GM19467 (cell line): ENCODE measurements around the gene CBFA2T3.
"Not testable (repeated sequence)": the region's sequence is repeated elsewhere in the genome, so short reads cannot be mapped to it uniquely, and the experiment has no call there.

Experiments used
- ATAC-seq: cut with Tn5 transposase; IDR thresholded peaks from one replicate; pipeline ENCODE4 v1.9.1; 2021; ENCODE audit warnings: mild to moderate bottlenecking, moderate library complexity; ENCODE audit not compliant: unreplicated experiment

The CBFA2T3 gene

GRCh38 chr16:89013111-89013510, 36.1 kb upstream of the CBFA2T3 start:
- no peak for ATAC-seq

- ATAC-seq, result no peak
These were observed 35.6 kb upstream of the CBFA2T3 start for GRCh38 chr16:89012622-89012995.

DNA sequence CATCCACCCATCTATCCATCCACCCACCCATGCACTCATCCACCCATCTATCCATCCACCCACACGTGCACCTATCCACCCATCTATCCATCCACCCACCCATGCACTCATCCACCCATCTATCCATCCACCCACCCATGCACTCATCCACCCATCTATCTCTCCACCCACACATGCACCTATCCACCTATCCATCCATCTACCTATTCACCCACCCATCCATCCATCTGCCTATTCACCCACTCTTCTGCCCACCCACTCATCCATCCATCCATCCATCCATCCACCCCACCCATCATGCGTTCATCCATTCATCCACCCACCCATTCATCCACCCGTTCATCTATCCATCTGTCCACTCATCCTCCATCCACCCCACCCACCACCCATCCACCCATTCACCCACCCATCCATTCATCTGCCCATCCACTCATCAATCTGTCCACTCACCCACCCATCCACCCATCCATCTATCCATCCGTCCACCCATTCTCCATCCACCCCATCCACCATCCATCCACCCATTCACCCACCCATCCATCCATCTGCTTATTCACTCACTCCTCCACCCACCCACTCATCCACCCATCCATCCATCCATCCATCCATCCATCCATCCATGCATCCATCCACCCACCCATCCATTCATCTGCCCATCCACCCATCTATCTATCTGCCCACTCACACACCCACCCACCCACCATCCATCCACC, 35.1 kb upstream of the CBFA2T3 start:
- no peak for ATAC-seq

- no peak for ATAC-seq
These were observed 33.4 kb upstream of the CBFA2T3 start for GRCh38 chr16:89010210-89010925.

DNA sequence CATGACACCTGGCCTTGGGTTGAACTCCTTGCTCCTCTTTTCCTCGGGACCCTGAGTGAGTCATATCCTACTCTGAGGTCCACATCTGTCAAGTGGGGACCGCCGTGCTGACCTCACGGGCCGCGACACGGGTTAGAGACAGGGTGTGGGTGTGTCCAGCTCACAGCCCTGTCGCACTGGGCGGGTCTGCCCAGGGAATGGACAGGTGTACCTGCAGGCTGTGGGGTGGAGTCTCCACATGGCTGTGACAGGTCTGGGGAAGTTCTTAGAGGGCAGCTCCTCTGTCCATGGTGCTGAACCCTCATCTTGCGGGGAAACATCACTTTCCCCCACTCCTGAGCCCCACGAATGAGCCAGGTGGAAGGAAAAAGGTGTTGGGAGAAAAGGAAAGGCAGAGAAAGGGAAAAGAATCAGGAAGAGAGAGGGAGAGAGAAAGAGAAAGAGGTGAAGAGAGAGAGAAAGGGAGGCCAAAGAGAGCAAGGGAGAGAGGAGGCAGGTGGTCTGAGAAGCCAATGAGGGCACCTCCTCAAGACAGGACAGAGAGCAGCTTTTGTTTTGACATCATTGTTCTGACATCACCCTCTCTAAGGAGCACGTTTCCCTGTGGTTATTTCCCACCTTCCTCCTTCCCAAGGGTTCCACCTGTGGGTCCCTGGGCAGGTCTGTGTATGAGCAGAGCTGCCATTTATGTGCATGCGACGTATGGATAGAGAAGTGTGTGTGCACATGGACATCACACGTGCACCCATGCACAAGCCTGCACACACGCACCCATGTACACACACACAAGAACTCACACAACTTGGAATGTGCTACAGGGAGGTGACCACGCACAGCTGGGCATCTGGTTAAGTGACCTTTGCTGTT, 32.6 kb upstream of the CBFA2T3 start:
- ATAC-seq, result no peak

- ATAC-seq, result not testable (repeated sequence)
These were observed 31.8 kb upstream of the CBFA2T3 start for GRCh38 chr16:89008796-89009195.

DNA sequence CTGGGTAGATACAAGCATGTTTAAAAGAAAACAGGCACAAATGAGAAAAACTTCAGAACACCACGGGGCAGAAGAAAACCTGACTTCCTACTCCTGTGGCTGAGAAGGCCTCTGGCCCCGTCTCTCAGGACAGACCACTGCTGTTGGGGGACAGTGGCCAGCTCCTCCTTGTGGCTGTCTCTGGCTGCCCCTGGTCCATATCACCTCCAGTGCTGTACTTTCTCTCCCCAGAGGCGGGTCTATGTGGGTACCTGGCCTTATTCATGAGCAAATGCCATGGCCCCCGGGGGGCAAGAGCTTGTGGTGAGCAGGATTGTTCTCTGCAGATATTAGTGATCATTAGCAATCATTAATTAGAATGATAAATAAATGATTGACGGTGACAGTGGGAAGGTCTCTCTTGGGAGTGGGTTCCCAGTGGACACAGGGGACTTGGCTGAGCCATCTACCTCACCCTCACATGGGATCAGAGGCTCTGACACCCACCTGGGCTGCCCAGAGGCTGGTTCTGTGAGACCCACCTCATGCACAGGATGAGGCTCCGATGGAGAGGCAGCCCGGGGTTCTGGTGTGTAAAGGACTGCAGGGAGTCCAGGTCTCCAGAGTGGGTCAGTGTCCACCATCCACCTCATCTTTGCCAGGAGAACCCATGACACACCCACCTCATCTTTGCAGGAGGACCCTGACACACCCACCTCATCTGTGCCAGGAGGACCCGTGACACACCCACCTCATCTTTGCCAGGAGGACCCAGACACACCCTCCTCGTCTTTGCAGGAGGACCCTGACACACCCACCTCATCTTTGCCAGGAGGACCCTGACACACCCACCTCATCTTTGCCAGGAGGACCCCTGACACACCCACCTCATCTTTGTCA, 30.6 kb upstream of the CBFA2T3 start:
- ATAC-seq, result no peak

DNA sequence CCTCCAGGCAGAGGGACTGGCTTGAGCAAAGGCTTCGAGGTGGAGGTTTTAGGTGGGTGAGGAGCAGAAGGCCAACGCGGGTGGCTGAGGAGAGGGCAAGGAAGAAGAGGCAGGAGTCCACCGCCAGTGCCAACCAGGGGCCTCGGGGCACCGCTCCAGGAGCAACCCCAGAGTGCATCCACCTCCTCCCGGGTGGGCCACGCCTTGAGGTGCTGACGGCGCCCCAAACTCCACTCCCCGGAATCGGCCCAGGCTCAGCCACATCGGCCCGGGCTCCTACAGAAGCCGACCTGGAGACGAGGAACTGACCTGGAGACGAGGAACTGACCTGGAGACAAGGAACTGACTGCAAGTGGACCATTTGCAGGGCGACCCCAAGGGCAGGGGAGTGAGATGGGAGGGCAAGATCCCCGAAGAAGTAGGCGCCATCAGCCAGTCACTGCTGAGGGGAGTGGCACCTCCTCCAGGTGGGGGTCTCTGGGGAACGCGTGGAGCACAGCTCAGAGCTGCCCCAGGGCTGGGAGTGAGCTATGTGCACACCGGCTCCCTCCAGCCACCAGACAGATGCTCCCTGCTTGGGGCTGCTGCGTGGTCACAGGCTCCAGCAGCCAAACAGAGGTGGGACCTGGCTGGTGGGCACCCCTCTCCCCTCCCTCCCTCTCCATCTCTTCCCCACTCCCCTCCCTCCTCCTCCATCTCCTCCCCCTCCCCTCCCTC, 29.2 kb upstream of the CBFA2T3 start:
- ATAC-seq, result no peak

GRCh38 chr16:89005201-89006035, 28.4 kb upstream of the CBFA2T3 start:
- ATAC-seq, result no peak

DNA sequence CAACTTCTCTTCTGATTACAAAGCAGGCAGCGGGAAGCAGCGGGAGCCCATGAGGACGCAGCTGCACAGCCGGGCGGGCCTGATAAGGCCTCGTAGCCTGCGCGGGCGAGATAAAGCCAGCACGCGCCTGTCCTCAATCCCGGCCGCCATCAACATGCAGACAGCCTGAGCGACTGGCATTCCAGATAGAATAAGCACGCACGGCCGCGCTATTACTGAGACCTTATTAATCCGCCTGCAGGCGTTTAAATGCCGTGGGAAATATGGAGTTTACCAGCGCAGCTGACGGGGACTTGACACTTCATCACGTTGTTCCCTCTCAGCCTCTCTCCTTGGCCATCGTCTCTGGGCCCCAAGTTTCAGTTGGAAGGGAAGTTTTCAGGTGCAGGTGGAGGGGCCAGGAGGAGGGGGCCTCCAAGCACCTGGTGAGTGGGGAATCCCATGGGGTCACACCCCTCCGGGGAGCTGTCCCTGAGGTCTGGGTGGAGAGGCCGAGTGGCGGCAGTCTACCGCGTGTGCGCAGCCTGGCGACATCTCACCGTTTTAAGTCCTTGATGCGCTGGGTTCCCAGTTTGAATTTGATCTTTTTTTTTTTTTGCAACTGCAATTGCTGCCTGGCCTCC, 27.3 kb upstream of the CBFA2T3 start:
- ATAC-seq, result no peak

DNA sequence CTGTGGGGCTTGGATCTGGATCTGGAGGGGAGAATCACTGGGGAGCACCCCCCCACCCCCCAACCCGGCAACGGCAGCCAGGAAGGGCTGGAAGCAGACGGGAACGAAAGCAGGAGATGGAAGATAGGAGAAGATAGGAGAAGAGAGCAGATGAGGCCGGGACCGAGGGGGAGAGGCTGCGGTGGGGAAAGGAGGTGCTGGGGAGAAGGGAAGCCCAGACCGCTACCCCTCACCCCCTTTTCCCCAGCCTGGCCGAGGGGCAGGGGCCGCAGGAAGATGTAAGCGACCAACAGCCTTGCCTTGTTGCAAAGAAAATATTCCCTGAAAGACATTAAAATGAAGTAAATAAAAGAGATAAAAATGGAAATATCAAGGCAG, 26.8 kb upstream of the CBFA2T3 start:
- ATAC-seq, result no peak

DNA sequence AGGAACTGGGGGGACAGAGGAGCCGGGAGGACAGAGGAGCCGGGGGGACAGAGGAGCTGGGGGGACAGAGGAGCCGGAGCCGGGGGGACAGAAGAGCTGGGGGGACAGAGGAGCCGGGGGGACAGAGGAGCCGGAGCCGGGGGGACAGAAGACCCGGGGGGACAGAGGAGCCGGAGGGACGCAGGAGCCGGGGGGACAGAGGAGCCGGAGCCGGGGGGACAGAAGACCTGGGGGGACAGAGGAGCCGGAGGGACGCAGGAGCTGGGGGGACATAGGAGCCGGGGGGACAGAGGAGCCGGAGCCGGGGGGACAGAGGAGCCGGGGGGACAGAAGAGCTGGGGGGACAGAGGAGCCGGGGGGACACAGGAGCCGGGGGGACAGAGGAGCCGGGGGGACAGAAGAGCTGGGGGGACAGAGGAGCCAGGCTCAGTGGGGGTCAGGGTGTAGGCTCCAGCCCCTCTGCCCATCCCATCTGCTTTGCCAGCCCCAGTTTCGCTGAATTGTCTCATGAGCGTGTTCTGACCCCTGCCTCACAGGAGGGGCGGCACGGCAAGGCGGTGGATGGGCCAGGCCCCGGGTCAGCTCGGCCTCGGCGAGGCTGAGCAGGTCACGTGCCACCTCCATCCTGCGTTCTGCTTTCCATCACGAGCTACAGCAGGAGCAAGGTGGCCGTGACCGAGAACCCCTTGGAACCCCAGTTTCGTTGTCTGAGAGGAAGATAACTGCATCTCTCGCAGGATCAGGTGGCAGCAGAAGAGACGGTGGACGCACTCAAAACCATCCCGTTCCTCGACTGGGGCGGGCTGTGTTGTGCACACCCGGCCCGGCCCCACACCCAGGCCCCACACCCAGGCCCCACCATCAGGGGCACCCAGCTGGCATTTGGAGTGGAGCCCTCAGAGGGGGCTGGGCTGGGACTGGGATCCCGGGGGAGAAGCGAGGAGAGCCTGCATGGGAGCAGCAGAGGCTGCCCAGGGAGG, 26.1 kb upstream of the CBFA2T3 start:
- no peak for ATAC-seq

DNA sequence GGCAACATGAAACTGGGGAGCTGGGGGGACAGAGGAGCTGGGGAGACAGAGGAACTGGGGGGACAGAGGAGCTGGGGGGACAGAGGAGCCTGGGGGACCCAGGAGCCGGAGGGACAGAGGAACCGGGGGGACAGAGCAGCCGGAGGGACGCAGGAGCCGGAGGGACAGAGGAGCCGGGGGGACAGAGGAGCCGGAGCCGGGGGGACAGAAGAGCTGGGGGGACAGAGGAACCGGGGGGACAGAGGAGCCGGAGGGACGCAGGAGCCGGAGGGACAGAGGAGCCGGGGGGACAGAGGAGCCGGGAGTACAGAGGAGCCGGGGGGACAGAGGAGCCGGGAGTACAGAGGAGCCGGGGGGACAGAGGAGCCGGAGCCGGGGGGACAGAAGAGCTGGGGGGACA, 25.1 kb upstream of the CBFA2T3 start:
- not testable (repeated sequence) for ATAC-seq

GRCh38 chr16:89001117-89002027, 24.4 kb upstream of the CBFA2T3 start:
- ATAC-seq, result no peak

GRCh38 chr16:89000207-89000959, 23.4 kb upstream of the CBFA2T3 start:
- ATAC-seq, result no peak
